DMS153 treated with DMSO at 0.1 percent for 48 hours (cell line): Measurements from ENCODE around the gene NHLRC4.
A peak's percentile ranks its signal among the peaks of the same experiment; 100 is the strongest.

Experiments used
- DNase-seq: peaks from one replicate; lab custom pipeline; 2025; ENCODE audit not compliant: unreplicated experiment; lab: John Stamatoyannopoulos, UW

The NHLRC4 gene, protein sequence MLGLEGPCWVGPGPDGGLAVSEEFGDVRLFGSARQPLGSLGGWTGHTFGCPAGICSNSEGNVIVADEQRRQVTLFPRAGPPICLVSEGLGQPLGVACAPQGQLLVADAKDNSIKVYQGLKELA

GRCh38 chr16:566475-567372 lies at the start of gene NHLRC4:
NHLRC4 (plus strand) TSS chr16:567005; CDS start chr16:568048, 1,043 bp downstream.
- DNase-seq: peak; percentile 12

GRCh38 chr16:518858-519257 lies 47.9 kb upstream of the NHLRC4 start:
- DNase-seq: no peak

DNA sequence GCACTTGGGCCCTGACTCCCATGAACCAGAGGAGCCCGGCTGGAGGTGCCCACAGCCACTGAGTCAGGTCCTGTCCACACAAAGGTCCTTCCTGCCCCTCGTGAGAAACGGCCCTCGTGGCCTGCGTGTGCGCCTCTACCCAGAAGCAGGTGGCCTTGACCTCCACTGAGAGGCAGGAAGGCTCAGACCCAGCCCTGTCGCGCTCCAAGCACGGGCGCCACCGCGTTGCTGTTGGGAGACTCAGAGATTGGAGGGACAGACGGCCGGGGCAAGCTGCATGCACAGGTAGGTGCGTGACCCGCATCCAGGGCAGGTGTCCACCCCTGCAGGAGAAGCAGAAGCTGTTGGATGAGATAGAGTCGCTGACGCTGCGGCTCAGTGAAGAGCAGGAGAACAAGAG lies 47.4 kb upstream of the NHLRC4 start:
- no peak for DNase-seq

DNA sequence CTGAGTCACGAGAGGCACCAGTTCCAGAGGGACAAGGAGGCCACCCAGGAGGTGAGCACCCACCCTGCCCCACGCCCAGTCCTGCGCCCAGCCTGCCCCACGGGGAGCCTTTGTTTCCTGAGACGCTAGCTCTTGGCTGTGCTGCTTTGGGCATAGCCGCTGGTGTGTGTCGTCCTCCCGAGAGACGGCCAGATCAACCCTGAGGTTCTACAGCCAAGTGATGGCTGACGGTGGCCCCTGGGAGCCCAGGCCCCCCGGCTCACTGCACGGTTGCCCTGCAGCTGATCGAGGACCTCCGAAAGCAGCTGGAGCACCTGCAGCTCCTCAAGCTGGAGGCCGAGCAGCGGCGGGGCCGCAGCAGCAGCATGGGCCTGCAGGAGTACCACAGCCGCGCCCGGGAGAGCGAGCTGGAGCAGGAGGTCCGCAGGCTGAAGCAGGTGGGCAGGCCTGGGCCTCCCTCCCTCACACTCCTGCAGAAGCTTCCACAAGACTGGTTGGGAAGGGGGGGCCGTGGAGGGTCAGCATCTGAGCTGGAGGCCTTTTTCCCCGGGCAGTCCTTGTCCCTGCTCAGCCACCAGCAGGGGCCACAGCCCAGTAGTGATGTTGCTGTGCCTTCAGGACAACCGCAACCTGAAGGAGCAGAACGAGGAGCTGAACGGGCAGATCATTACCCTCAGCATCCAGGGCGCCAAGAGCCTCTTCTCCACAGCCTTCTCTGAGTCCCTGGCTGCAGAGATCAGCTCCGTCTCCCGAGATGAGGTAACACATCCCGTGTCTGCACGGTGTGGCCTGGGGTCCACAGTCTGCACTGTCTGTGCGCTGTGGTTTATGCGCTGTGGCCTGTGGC lies 46.7 kb upstream of the NHLRC4 start:
- no peak for DNase-seq

DNA sequence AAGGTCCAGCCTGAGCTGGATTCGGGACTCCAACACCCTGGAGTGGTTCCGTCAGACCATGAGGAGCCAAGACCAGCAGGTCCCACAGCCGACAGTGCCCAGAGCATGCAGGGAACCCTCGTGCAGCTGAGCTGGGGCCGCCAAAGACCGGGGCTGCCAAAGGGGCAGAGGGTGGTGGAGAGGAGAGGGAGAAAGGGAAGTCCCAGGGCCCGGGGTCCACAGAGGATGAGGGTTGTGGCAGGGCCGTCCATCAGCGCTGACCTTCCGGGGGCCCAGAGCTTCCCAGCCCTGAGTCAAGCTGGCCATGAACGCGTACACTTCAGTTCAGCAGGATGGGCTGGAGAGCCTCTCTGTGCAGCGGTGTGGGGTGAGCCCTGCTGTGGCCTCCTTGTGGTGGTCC lies 46.0 kb upstream of the NHLRC4 start:
- no peak for DNase-seq

GRCh38 chr16:521381-522210 lies 45.2 kb upstream of the NHLRC4 start:
- no peak for DNase-seq

GRCh38 chr16:522320-523096 lies 44.3 kb upstream of the NHLRC4 start:
- DNase-seq: no peak

GRCh38 chr16:523097-523741 lies 43.6 kb upstream of the NHLRC4 start:
- no peak for DNase-seq

GRCh38 chr16:524274-525040 lies 42.3 kb upstream of the NHLRC4 start:
- DNase-seq: no peak

DNA sequence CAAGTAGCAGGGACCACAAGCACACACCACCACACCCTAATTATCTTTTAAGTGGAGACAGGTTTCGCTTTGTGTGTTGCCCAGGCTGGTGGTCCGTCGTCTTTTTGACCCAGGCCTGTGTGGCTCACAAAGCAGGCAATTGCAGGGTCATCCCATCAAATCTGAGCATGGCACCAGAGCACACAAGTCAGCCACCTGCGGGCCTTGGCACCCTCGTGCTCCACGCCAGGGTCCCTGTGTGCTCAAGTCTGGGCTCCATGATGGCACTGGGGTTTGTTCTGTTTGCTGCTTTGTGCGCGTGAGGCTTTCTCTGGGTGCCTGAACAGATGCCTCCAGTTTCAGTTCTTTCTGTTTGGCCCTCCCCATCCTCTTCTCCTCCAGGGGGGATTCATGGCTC lies 41.7 kb upstream of the NHLRC4 start:
- DNase-seq: no peak

GRCh38 chr16:525520-526180 lies 41.2 kb upstream of the NHLRC4 start:
- DNase-seq: no peak

DNA sequence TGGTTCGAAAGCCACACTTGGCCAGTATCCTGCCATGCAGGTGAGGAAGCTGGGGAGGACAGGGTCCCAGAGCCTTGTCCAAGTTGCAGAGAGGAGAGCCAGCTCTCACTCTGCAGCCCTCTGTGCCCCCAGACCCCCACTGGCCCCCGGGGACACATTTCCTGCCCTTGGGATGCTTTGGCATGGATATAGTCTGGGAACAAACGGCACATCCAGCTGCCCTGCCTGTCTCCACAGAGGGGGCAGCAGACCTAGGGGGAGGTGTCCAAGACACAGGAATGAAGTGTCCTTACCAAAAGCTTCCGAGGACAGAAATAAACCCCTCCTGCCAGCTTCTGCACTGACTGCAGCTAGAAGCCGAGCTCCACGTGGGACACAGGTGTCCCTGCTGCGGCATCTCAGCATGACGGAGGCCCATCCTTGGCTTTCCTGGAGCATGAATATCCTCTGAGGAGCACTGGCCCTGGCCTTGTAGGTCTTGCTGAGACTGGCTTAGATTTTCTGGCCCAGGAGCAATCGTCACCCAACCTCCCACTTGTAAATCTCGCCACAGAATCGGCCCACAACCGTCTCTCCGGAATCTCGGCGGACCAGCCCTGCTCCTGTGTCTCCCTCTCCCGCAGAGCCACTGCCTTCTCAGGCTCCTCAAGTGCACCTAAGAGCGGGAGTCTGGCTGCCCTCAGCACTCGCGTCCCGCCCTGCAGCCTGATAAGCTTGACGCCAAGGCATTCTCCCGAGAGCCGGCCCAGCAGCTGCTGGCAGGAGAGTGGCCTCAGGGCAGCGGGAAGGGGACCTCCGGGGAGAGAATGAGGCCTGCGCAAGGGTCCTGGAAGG lies 40.4 kb upstream of the NHLRC4 start:
- DNase-seq: no peak

DNA sequence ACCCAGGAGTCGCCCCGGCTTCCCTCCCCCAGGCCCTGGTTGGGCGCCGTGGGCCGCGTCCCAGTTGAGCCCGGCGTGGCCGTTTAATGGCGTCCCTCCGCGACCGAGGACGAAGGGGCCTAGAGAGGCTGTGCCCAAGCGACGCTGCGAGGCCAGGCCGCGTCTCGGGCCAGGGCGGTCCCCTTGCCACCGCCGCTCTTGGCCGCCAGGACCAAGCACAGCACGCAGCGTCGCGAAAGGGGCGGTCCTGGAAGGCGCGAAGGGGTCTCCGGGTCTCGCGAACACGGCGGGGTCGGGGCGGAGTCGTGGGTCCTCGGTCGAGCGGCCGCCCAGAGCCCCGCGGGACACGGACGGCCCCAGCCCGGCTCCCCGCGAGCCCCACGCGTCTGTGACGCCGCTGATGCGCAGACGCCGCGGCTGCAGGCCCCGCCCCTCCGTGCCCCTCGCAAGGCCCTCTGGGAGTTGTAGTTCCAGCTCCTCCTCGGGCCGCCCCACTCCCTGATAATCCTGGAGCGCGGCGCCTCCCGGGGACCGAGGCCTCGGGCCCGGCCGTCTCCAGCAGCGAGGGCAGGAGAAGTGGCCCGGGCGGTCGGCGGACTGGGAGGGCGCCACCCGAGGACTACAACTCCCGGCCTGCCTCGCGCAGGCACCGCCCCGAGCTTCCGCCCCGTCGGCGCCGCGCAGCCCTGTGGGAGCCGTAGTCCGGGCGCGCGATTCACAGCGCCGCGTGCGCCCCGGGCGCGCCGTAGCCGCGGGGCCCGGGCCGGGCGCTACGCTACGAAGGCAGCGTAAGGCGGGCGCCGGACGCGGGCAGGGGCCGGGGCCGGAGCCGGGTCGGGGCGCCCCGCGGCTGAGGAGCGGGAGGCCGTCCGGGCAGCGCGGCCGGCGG lies 39.5 kb upstream of the NHLRC4 start, which contains the start of gene CAPN15:
Gene CAPN15, plus strand, starts transcription at position 698 of the 889 bp plus-strand sequence. CDS start 19,127 bp downstream, outside the sequence.
- peak; percentile 64 for DNase-seq

GRCh38 chr16:528111-529011 lies 38.4 kb upstream of the NHLRC4 start:
- DNase-seq: no peak

GRCh38 chr16:529012-529575 lies 37.7 kb upstream of the NHLRC4 start:
- DNase-seq: no peak
